Mucosa of rectum (tissue), 2 donors: ENCODE results near the gene MANEA.

Experiments
- H3K27ac ChIP-seq, 2 donors: one replicate each; pipeline ENCODE4 v1.7.0; 2013; ENCODE audit warnings: inconsistent platforms in 2 of 2, low read depth in 2 of 2, low read length in 2 of 2
- H3K27me3 ChIP-seq, 2 donors: one replicate each; pipeline ENCODE4 v1.7.0; 2013; ENCODE audit warnings: low read length in 2 of 2; ENCODE audit not compliant: control insufficient read depth in 2 of 2, insufficient read depth in 2 of 2
- H3K36me3 ChIP-seq, 2 donors: one replicate each; pipeline ENCODE4 v1.7.0; 2013; ENCODE audit warnings: low read length in 2 of 2; ENCODE audit not compliant: control insufficient read depth in 2 of 2, insufficient read depth in 2 of 2
- H3K4me1 ChIP-seq, 2 donors: one replicate each; pipeline ENCODE4 v1.7.0; 2013; ENCODE audit warnings: low read length in 2 of 2, mild to moderate bottlenecking in 1 of 2; ENCODE audit not compliant: control insufficient read depth in 2 of 2, insufficient read depth in 2 of 2
- H3K4me3 ChIP-seq, 2 donors: one replicate each; pipeline ENCODE4 v1.7.0; 2013; ENCODE audit warnings: low read length in 2 of 2
- H3K9ac ChIP-seq, 2 donors: one replicate each; pipeline ENCODE4 v1.7.0; 2013; ENCODE audit warnings: low read length in 2 of 2, low read depth in 1 of 2, mild to moderate bottlenecking in 1 of 2
- H3K9me3 ChIP-seq, 2 donors: one replicate each; pipeline ENCODE4 v1.7.0; 2013; ENCODE audit warnings: low read length in 2 of 2; ENCODE audit not compliant: control insufficient read depth in 2 of 2
- donor health status: healthy.
- donor health status: Normal muscosa, but diverticular disease.

The MANEA gene, protein sequence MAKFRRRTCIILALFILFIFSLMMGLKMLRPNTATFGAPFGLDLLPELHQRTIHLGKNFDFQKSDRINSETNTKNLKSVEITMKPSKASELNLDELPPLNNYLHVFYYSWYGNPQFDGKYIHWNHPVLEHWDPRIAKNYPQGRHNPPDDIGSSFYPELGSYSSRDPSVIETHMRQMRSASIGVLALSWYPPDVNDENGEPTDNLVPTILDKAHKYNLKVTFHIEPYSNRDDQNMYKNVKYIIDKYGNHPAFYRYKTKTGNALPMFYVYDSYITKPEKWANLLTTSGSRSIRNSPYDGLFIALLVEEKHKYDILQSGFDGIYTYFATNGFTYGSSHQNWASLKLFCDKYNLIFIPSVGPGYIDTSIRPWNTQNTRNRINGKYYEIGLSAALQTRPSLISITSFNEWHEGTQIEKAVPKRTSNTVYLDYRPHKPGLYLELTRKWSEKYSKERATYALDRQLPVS

GRCh38 chr6:95577304-95578105 is at the start of gene MANEA:
MANEA (plus strand) TSS chr6:95577535; CDS start chr6:95586440, 8,905 bp downstream.
- Histone ChIP-seq H3K4me3 (peak within 1 kb of the TSS; percentile 82 to 89), H3K27me3 (no peaks in the 10 kb centered on the region), H3K36me3 (no peaks in the 10 kb centered on the region), H3K27ac (peak within 1 kb of the TSS; percentile 76 to 92), H3K9ac (peak within 1 kb of the TSS; percentile 71 to 80), H3K9me3 (no peaks in the 10 kb centered on the region), H3K4me1 (peaks cover 3 to 7% of the 10 kb centered on the region in 2 donors)

DNA sequence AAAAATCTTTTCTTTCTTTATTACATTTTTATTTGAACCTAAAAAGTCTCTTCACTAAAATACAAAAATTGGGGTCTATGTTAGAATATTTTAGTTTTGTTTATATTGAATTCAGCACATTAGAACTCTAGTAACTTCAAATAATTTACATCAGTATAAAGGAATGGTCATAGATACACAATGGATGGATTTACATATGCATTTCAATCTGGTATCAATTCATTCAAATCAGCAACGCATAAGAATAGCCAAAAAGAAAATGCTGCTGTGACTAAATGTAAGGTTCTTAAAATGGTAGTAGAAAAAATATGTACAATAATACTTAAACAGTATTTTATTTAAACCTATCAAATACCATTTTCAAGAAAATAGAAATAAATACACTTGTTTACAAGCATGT is 47.6 kb upstream of the MANEA start:
- Histone ChIP-seq H3K36me3 (no peaks in the 10 kb centered on the region), H3K9me3 (no peaks in the 10 kb centered on the region), H3K9ac (no peak overlapping the region), H3K27ac (no peak overlapping the region), H3K4me3 (no peak overlapping the region), H3K4me1 (no peaks in the 10 kb centered on the region), H3K27me3 (no peaks in the 10 kb centered on the region)

GRCh38 chr6:95530176-95530819 is 47.0 kb upstream of the MANEA start:
- H3K27me3 ChIP-seq, result no peaks in the 10 kb centered on the region
- H3K9me3 ChIP-seq, result no peaks in the 10 kb centered on the region
- no peak overlapping the region for H3K4me3 ChIP-seq
- no peak overlapping the region for H3K27ac ChIP-seq
- H3K9ac ChIP-seq, result no peak overlapping the region
- no peaks in the 10 kb centered on the region for H3K4me1 ChIP-seq
- no peaks in the 10 kb centered on the region for H3K36me3 ChIP-seq

DNA sequence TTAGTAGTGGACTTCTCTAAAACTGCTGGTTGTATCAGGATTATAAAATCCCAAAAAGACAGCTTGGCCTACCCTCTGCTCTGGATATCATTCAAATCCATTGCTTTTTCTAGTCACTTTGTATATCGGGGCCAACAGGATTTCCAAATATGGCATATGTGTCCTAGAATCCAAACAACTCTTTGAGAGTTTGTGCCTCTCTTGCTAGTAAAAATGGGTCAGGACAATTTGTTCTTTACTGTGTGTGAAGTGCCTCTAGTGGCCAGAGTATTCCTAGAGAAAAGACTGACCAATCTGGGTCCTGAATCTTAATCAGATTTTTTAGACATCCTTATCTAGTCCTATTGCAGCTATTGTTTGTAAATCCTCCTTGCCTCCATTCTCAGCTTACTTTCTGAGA is 33.5 kb upstream of the MANEA start:
- Histone ChIP-seq H3K27me3 (no peaks in the 10 kb centered on the region), H3K27ac (no peak overlapping the region)

GRCh38 chr6:95544517-95545225 is 32.7 kb upstream of the MANEA start:
- H3K27me3 ChIP-seq, result no peaks in the 10 kb centered on the region
- no peak overlapping the region for H3K4me3 ChIP-seq
- no peak overlapping the region for H3K27ac ChIP-seq
- no peak overlapping the region for H3K9ac ChIP-seq
- no peaks in the 10 kb centered on the region for H3K9me3 ChIP-seq
- H3K36me3 ChIP-seq, result no peaks in the 10 kb centered on the region
- H3K4me1 ChIP-seq, result no peaks in the 10 kb centered on the region

More for the DNA sequence above, 33.5 kb upstream of the MANEA start:
- no peaks in the 10 kb centered on the region for H3K36me3 ChIP-seq
- no peak overlapping the region for H3K9ac ChIP-seq
- H3K4me1 ChIP-seq, result no peaks in the 10 kb centered on the region
- no peak overlapping the region for H3K4me3 ChIP-seq
- H3K9me3 ChIP-seq, result no peaks in the 10 kb centered on the region

- Histone ChIP-seq H3K4me3 (no peak overlapping the region), H3K27me3 (no peaks in the 10 kb centered on the region), H3K9me3 (no peaks in the 10 kb centered on the region), H3K4me1 (no peaks in the 10 kb centered on the region), H3K36me3 (no peaks in the 10 kb centered on the region), H3K9ac (no peak overlapping the region), H3K27ac (no peak overlapping the region)
Observed at GRCh38 chr6:95545226-95545625, 32.1 kb upstream of the MANEA start.

GRCh38 chr6:95545686-95546085 is 31.6 kb upstream of the MANEA start:
- H3K4me3 ChIP-seq, result no peak overlapping the region
- no peaks in the 10 kb centered on the region for H3K27me3 ChIP-seq
- H3K9ac ChIP-seq, result no peak overlapping the region
- no peaks in the 10 kb centered on the region for H3K4me1 ChIP-seq
- H3K27ac ChIP-seq, result no peak overlapping the region
- no peaks in the 10 kb centered on the region for H3K36me3 ChIP-seq
- no peaks in the 10 kb centered on the region for H3K9me3 ChIP-seq

DNA sequence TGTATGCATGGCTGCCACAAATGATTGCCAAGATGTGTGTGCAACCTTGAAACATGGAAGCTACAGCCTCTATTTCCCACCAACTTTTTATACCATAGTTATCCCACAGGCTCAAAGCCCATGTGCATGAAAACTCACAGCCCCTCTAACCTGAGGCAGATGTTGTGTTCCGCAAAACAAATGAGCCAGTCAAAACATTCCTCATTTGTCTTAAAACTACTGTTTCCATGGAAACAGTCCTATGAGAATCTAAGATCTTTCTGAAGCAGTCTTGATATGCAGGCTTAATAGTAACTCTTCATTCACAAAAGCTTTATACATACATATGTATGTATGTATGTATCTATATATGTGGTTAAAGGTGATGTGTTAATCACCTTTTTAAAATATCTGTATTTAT is 31.2 kb upstream of the MANEA start:
- Histone ChIP-seq H3K4me3 (no peak overlapping the region), H3K9ac (no peak overlapping the region), H3K9me3 (no peaks in the 10 kb centered on the region), H3K4me1 (no peaks in the 10 kb centered on the region), H3K36me3 (no peaks in the 10 kb centered on the region), H3K27ac (no peak overlapping the region), H3K27me3 (no peaks in the 10 kb centered on the region)

DNA sequence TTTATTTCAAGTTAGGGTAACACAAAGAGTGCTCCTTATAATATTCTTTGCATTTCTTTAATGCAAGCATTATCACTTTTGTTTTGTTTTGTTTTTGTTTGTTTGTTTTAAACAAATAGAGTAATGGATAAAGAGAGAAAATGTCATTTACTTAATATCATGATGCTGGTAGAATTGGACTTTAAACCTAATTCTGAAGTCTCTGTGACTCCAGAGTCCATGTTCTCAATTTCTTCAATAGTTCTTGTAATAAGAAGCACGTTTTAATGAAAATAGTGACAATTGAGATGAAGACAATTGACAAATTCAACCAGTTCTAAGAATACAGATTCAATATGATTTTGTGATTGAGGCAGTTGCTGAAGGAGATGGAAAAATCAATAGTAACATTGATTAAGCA is 30.3 kb upstream of the MANEA start:
- Histone ChIP-seq H3K4me3 (no peak overlapping the region), H3K9me3 (no peaks in the 10 kb centered on the region), H3K36me3 (no peaks in the 10 kb centered on the region), H3K27ac (no peak overlapping the region), H3K27me3 (no peaks in the 10 kb centered on the region), H3K4me1 (no peaks in the 10 kb centered on the region), H3K9ac (no peak overlapping the region)
